ENCODE data around the gene DKK2. TPM values are rescaled to one million over a fixed set of nuclear protein-coding genes. Genes with fewer than 3 reads are reported as not detected.

Gene DKK2
- total RNA-seq, result 1 to 10 TPM; 1.8 to 4.1 TPM

DNA sequence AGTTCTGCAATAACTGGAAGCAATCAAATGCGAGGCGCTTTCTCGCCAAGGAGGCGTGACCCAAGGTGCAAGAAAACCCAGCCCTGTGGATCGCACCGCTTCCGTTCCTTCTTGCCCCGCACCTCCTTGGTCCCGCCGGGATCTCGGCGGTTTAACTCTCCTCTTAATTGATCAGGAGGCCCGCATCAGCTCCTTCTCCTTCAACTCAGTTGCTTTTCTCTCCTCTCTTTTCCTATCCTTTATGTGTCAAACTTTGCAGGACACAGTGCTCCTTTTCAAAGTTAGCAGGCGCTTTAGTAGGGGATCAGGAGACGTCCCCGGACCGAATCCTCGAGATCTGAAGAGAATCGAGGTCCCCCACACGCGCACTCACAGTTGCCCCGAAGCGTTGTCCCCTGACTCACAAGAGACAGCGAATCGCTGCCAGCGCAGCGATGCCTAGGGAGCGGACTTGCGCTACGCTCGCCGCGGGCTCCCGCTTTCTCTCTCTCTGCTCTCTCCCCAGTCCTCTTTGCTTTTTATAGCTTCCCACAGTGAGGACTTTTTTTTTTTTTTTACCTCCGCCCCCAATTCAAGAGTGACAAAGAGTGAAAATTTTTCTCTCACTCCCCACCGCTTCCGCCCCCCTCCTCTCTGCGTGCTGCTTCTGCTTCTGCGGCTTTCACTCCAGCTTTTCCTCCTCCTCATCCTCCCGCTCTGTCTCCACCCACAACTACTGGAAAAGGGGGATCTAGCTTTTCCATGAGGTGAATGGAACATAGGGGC lies at the start of gene DKK2:
TSS of gene DKK2 (minus strand) at position 495 of the 765 bp plus-strand sequence. CDS start 722 bp downstream, outside the sequence.
- H3K9me3 ChIP-seq, result no peaks in the 10 kb centered on the region
- no peak within 1 kb of the TSS for H3K27ac ChIP-seq
- H3K27me3 ChIP-seq, result peaks cover 9% of the 10 kb centered on the region in 2 donors
- DNase-seq (ENCODE audit: low spot score), result peak; percentile 59
- peaks cover 0 to 28% of the 10 kb centered on the region in 2 donors for H3K4me1 ChIP-seq
- no peaks in the 10 kb centered on the region for H3K36me3 ChIP-seq
- TF ChIP-seq, protein P1, sequence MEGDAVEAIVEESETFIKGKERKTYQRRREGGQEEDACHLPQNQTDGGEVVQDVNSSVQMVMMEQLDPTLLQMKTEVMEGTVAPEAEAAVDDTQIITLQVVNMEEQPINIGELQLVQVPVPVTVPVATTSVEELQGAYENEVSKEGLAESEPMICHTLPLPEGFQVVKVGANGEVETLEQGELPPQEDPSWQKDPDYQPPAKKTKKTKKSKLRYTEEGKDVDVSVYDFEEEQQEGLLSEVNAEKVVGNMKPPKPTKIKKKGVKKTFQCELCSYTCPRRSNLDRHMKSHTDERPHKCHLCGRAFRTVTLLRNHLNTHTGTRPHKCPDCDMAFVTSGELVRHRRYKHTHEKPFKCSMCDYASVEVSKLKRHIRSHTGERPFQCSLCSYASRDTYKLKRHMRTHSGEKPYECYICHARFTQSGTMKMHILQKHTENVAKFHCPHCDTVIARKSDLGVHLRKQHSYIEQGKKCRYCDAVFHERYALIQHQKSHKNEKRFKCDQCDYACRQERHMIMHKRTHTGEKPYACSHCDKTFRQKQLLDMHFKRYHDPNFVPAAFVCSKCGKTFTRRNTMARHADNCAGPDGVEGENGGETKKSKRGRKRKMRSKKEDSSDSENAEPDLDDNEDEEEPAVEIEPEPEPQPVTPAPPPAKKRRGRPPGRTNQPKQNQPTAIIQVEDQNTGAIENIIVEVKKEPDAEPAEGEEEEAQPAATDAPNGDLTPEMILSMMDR (IDR thresholded peaks at IDR 0.05), result no peak
- peak within 1 kb of the TSS; percentile 19 to 42 for H3K4me3 ChIP-seq

DNA sequence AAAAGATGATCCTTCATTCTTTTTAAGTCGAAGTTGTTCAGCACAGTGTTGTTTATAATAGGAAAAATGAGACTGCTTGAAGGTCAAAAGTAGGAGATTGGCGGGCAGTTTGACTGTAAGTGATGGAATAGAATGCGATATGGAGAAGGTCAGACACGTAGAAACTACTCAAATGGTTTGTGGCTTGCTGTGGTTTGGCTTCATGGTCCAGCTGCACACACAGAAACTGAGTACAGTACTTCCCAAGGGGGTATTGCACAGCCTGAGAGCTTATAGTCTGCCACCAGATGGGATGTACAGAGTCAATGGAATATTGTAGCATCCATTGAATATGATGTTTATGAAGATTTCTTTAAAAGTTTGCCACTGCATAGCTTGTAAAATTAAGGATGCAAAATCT lies 41.1 kb upstream of the DKK2 start:
- TF ChIP-seq, protein P1 (IDR thresholded peaks at IDR 0.05), result no peak
- no peaks in the 10 kb centered on the region for H3K9me3 ChIP-seq
- no peak for DNase-seq (ENCODE audit: low spot score)
- H3K36me3 ChIP-seq, result no peaks in the 10 kb centered on the region
- H3K4me1 ChIP-seq, result no peaks in the 10 kb centered on the region
- H3K27me3 ChIP-seq, result no peaks in the 10 kb centered on the region
- no peak overlapping the region for H3K4me3 ChIP-seq
- H3K27ac ChIP-seq, result no peak overlapping the region

DNA sequence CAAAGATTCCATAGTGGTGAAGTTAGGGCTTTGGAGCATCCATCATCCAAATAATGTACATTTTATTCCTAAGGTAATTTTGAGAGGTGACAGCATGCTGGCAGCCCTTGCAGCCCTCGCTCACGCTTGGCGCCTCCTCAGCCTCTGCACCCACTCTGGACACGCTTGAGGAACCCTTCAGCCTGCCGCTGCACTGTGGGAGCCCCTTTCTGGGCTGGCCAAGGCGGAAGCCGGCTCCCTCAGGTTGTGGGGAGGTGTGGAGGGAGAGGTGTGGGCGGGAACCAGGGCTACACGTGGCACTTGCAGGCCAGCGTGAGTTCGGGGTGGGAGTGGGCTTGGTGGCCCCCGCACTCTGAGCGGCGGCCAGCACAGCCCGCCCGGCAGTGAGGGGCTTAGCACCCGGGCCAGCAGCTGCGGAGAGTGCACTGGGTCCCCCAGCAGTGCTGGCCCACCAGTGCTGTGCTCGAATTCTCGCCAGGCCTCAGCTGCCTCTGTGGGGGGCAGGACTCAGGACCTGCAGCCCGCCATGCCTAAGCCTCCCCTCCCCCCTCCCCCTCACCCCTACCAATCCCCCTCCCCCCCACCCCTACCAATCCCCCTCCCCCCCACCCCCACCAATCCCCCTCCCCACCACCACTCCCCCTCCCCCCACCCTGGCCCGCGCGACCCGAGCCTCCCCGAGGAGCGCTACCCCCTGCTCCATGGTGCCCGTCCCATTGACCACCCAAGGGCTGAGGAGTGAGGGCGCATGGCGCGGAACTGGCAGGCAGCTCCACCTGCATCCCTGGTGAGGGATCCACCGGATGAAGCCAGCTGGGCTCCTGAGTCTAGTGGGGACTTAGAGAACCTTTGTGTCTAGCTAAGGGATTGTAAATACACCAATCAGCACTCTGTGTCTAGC lies 37.0 kb upstream of the DKK2 start:
- no peaks in the 10 kb centered on the region for H3K36me3 ChIP-seq

GRCh38 chr4:107071108-107071507 lies 35.0 kb upstream of the DKK2 start:
- no peak for DNase-seq (ENCODE audit: low spot score)
- TF ChIP-seq, protein P1 (IDR thresholded peaks at IDR 0.05), result no peak
- Histone ChIP-seq H3K27me3 (no peaks in the 10 kb centered on the region), H3K36me3 (no peaks in the 10 kb centered on the region), H3K9me3 (no peaks in the 10 kb centered on the region), H3K4me3 (no peak overlapping the region), H3K4me1 (no peaks in the 10 kb centered on the region), H3K27ac (no peak overlapping the region)

More for the DNA sequence above, 37.0 kb upstream of the DKK2 start:
- TF ChIP-seq, protein P1 (IDR thresholded peaks at IDR 0.05), result no peak
- Histone ChIP-seq H3K27ac (no peak overlapping the region), H3K27me3 (no peaks in the 10 kb centered on the region), H3K9me3 (no peaks in the 10 kb centered on the region), H3K4me1 (no peaks in the 10 kb centered on the region), H3K4me3 (no peak overlapping the region)
- no peak for DNase-seq (ENCODE audit: low spot score)

- H3K4me1 ChIP-seq, result no peaks in the 10 kb centered on the region
- TF ChIP-seq, protein P1 (IDR thresholded peaks at IDR 0.05), result no peak
- no peaks in the 10 kb centered on the region for H3K9me3 ChIP-seq
- no peak overlapping the region for H3K4me3 ChIP-seq
- H3K27ac ChIP-seq, result no peak overlapping the region
- H3K36me3 ChIP-seq, result no peaks in the 10 kb centered on the region
- no peaks in the 10 kb centered on the region for H3K27me3 ChIP-seq
- no peak for DNase-seq (ENCODE audit: low spot score)
Measured at GRCh38 chr4:107069049-107069448, 32.9 kb upstream of the DKK2 start.
